GM21737 (cell line): ENCODE data around the gene SMYD1.

Experiments used
- ATAC-seq: cut with Tn5 transposase; IDR thresholded peaks from one replicate; pipeline ENCODE4 v1.9.1; 2021; ENCODE audit warnings: mild to moderate bottlenecking, moderate library complexity; ENCODE audit not compliant: unreplicated experiment

The SMYD1 gene

DNA sequence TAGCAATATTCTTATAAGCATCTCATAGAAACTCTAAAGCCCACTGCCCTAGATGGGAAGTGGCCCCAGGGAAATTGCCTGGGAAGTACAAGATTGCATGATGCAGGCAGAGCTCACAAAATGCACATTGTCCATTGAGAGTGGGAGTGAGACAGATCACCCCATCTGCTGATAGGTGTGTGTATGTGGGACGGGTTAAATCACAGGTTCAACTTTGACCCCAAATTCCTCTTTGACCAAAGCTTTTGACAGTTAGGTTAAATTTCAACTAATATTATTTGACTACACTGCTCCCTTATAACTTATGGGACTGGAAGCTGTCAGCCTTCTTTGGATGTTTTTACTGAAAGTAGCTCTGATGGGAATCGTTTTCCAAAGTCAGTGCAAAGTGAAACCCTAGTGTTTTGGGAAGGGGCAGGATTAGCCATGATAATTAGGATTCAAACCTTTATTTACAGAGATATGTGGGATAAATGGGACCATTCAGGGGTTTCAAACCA, 71.6 kb downstream of the SMYD1 start:
- no peak for ATAC-seq

GRCh38 chr2:88139804-88140203, 72.2 kb downstream of the SMYD1 start:
- no peak for ATAC-seq

DNA sequence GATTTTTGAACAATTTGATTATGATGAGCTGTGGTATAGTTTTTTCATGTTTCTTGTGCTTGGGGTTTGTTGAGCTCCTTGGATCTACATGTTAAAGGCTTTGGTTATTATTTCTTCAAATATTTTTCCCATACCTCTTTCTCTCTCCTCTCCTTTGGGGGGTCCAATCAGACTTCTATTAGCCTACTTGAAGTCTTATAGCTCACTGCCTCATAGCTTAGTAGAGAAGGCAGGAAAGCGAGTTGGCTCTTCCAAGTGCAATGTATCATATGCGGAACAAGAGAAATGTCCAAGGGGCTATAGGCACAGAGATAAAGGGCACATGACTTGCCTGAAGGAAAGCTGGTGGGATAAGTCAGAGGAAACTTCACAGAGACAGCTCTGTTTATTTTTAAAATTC, 74.3 kb downstream of the SMYD1 start:
- no peak for ATAC-seq

DNA sequence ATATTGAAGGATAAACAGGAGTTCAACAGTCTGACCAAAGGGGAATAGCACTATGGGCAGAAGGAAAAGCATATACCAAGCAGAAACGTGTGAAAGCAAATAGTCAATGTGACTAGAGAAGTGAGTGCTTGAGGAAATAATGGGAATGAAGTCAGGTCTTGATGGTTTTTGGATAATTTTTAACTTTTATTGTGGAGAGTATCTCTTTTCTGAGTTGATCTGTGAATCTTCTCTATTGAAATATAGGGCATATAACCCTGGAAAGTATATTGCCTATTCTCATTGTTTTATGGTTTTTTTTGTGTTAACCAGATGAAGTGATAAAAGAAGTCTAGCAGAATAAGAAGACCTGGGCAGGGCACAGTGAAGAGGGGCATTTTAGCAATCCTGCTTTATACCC, 76.6 kb downstream of the SMYD1 start:
- ATAC-seq, result no peak

GRCh38 chr2:88144914-88145497, 77.4 kb downstream of the SMYD1 start:
- ATAC-seq, result no peak

DNA sequence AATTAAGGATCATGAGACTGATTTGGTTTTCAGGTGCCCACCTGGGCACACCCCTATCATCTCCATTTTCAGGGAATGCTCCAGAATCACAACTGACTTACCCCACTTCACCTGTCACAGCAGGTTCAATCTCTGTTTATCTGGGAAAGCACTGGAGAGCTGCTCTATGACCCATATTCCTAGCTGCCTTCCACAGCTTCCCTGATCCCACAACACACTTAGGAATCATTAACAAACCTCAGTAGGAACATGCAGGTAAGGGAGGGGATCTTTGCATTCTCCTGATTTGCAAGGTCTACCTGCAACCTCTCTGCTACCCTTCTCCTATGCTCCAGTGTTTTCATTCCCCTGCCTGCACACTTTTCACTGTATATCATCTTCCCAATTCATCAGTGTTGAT, 79.0 kb downstream of the SMYD1 start:
- ATAC-seq, result no peak

- ATAC-seq, result no peak
These were observed 79.5 kb downstream of the SMYD1 start for GRCh38 chr2:88147145-88147544.

GRCh38 chr2:88148929-88149438, 81.4 kb downstream of the SMYD1 start:
- no peak for ATAC-seq

DNA sequence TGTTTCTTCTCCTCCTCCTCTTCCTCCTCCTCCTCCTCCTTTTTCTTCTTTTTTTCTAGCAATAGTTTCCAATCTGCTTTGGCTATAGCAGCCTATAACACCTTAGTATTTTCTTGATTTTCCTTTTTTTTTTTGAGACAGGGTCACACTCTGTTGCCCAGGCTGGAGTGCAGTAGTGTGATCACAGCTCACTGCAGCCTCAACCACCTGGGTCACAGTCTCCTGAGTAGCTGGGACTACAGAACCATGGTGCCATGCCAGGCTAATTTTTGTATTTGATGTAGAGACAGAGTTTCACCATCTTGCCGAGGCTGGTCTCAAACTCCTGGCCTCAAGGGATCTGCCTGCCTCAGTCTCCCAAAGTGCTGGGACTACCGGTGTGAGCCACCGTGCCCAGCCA, 91.9 kb downstream of the SMYD1 start:
- ATAC-seq, result no peak

DNA sequence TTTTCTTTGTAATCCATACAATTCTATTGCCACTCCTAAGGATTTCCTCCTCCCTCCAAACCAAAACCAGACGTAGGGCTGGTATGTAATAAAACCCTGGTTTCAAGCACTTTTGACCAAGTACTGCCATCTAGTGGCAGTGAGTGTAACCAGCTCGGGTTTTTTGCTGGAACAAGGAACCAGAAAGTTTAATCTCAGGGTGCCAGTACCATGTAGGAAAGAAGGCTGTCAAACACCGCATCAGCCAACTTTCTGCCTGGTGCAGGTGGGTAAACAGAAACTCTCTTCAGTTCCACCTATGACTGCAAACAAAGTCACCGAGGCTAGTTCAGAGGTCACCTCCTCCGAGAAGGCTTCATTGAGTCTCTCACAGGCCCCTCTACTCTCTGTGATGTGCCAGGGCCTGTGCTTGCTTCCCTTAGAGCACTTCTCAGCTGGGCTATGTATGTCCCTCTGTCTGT, 92.4 kb downstream of the SMYD1 start:
- ATAC-seq, result no peak

DNA sequence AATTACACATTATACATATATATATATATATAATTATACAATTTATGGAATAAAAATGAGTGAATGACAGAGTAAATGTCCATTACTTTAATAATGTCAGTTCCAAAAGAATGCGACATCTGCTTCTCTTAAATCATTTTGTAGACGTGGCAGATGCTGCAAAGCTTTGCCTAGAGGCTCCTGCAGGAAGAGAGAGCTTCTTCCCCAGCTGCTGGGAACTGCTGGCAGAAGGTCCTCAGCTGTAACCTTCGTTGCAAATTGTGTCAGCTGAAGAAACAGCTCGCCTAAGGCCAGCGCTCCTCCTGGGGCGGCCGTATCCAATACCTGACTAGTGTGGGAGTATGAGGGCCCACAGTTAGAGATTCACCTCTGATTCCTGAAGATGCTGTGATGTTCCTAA, 92.9 kb downstream of the SMYD1 start:
- ATAC-seq, result no peak

GRCh38 chr2:88161446-88162244, 94.0 kb downstream of the SMYD1 start:
- no peak for ATAC-seq
